ENCODE data around the gene MYO1H. TPM values are rescaled to one million over a fixed set of nuclear protein-coding genes. Genes with fewer than 3 reads are reported as not detected.
"Not testable (repeated sequence)": the region's sequence is repeated elsewhere in the genome, so short reads cannot be mapped to it uniquely, and the experiment has no call there.

MYO1H gene
- total RNA-seq, 1 experiment from 2014 or later = not detected

GRCh38 chr12:109345428-109345827 is 2.3 kb upstream of the MYO1H start:
- DNase-seq (ENCODE audit: low read depth) = no peak

- DNase-seq (ENCODE audit: low read depth) = peak; percentile 10
Measured at GRCh38 chr12:109346920-109347319, 780 bp upstream of the MYO1H start.

GRCh38 chr12:109352184-109352583 is 4.5 kb downstream of the MYO1H start:
- DNase-seq (ENCODE audit: low read depth) = no peak

GRCh38 chr12:109356577-109356976 is 8.9 kb downstream of the MYO1H start:
- no peak for DNase-seq (ENCODE audit: low read depth)

GRCh38 chr12:109357032-109357431 is 9.3 kb downstream of the MYO1H start:
- DNase-seq (ENCODE audit: low read depth) = no peak

- peak; percentile 4 for DNase-seq (ENCODE audit: low read depth)
Measured at GRCh38 chr12:109358154-109358869, 10.6 kb downstream of the MYO1H start.

GRCh38 chr12:109359131-109359690 is 11.5 kb downstream of the MYO1H start:
- no peak for DNase-seq (ENCODE audit: low read depth)

GRCh38 chr12:109369831-109370230 is 22.1 kb downstream of the MYO1H start:
- DNase-seq (ENCODE audit: low read depth) = no peak

- DNase-seq (ENCODE audit: low read depth) = no peak
Measured at GRCh38 chr12:109377139-109377685, 29.5 kb downstream of the MYO1H start.

- DNase-seq (ENCODE audit: low read depth) = no peak
Measured at GRCh38 chr12:109378569-109378968, 30.9 kb downstream of the MYO1H start.

- DNase-seq (ENCODE audit: low read depth) = no peak
Measured at GRCh38 chr12:109382031-109382430, 34.3 kb downstream of the MYO1H start.

- no peak for DNase-seq (ENCODE audit: low read depth)
Measured at GRCh38 chr12:109383240-109383639, 35.5 kb downstream of the MYO1H start.

GRCh38 chr12:109385339-109386058 is 37.8 kb downstream of the MYO1H start:
- DNase-seq (ENCODE audit: low read depth) = peak; percentile 44

GRCh38 chr12:109386059-109386433 is 38.3 kb downstream of the MYO1H start:
- DNase-seq (ENCODE audit: low read depth) = no peak

GRCh38 chr12:109387425-109388166 is 39.9 kb downstream of the MYO1H start:
- DNase-seq (ENCODE audit: low read depth) = peak; percentile 48

- DNase-seq (ENCODE audit: low read depth) = no peak
Measured at GRCh38 chr12:109388167-109388563, 40.5 kb downstream of the MYO1H start.

- peak; percentile 49 for DNase-seq (ENCODE audit: low read depth)
Measured at GRCh38 chr12:109389146-109389545, 41.4 kb downstream of the MYO1H start.

- DNase-seq (ENCODE audit: low read depth) = peak; percentile 36
Measured at GRCh38 chr12:109393437-109394345, 46.0 kb downstream of the MYO1H start.

GRCh38 chr12:109394891-109395290 is 47.2 kb downstream of the MYO1H start:
- no peak for DNase-seq (ENCODE audit: low read depth)

GRCh38 chr12:109404841-109405240 is 57.1 kb downstream of the MYO1H start:
- DNase-seq (ENCODE audit: low read depth) = not testable (repeated sequence)

All from HT1080 (cell line).